GM10266 (cell line): ENCODE results near the gene NTM.

ENCODE experiments used
- DNase-seq: peaks from one replicate; pipeline ENCODE4 v3.0.0; 2012; ENCODE audit errors: extremely low spot score
- TF ChIP-seq, protein P1 (sequence below): IDR thresholded peaks from 2 replicates; pipeline ENCODE4 v1.5.1; 2012; ENCODE audit warnings: mild to moderate bottlenecking, low read depth; ENCODE audit not compliant: control insufficient read depth, insufficient read depth; ENCODE audit errors: missing control alignments

The NTM gene

DNA sequence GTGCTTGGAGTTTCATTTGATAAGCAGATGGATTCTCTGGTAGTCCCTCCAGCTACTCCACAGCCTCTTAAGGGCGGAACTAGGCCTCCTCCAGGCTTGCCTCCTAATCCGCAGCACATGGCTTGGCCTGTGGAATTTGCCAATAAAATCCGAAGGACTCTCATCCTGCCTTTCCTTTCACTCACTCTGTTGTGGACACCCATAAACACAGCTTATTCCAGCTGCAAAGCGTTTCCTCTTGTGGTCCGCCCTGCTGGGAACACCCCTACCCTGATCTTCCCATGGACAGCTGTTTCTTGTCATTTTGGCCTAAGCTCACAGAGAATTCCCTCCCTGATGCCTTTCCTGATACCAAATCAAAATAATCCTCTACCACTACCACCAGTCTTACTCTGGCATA is 546.2 kb downstream of the NTM start:
- DNase-seq = no peak
- TF ChIP-seq, protein P1, sequence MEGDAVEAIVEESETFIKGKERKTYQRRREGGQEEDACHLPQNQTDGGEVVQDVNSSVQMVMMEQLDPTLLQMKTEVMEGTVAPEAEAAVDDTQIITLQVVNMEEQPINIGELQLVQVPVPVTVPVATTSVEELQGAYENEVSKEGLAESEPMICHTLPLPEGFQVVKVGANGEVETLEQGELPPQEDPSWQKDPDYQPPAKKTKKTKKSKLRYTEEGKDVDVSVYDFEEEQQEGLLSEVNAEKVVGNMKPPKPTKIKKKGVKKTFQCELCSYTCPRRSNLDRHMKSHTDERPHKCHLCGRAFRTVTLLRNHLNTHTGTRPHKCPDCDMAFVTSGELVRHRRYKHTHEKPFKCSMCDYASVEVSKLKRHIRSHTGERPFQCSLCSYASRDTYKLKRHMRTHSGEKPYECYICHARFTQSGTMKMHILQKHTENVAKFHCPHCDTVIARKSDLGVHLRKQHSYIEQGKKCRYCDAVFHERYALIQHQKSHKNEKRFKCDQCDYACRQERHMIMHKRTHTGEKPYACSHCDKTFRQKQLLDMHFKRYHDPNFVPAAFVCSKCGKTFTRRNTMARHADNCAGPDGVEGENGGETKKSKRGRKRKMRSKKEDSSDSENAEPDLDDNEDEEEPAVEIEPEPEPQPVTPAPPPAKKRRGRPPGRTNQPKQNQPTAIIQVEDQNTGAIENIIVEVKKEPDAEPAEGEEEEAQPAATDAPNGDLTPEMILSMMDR = no peak

DNA sequence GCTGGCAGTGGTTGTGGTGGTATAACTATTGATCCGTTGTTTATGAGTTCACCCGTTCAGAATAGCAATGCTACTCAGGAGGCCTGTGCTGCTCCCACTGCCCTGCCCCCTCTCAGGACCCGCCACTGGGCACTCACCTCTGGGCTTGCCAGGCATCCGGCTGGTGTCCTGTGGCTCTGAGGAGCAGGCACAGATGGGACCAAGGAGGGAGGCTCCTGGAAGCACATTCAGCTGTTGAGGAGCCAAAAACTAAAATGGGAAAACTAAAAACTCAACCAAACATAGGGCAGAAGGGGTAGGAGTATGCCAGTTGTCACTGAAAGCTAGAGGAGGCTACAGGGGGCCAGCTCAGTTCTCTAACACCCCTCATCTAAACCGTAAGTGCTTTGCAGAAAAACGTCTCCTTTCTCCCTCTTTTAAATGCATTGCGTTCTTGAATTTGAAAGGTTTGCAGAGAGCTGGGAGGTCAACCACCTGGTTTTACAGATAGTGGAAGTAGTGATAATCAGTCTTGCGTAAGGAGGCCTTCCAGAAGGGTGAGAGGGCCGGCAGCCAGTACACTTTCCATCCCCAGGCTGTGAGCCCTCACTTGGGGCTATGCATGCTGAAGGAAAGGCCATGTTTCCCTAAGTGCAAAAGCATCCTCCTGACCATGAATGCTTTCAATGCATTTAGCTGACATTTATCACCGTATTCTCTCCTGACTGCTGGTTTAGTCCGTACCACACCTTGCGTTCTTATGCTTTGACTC is 547.4 kb downstream of the NTM start:
- TF ChIP-seq, protein P1 = no peak

DNA sequence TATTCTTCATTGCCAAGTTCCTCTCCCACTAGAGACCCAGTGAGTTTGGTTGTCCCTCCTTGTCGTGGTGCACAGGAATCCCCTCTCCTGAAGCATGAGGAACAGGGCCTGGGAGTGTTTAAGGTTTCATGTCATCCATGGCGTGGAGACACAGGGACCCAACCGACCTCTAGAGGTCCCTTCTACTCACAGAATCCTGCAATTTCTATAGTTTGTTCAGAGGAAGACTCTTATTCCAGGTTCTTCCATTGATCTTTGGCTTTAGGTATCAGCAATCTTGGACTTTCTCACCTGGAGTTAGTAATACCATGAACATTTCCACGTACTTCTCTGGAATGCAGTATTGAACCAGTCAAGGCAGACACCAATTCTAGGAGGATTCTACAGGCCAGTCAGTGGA is 548.2 kb downstream of the NTM start:
- TF ChIP-seq, protein P1 = no peak
- DNase-seq = no peak

More for the DNA sequence above, 547.4 kb downstream of the NTM start:
- no peak for DNase-seq

DNA sequence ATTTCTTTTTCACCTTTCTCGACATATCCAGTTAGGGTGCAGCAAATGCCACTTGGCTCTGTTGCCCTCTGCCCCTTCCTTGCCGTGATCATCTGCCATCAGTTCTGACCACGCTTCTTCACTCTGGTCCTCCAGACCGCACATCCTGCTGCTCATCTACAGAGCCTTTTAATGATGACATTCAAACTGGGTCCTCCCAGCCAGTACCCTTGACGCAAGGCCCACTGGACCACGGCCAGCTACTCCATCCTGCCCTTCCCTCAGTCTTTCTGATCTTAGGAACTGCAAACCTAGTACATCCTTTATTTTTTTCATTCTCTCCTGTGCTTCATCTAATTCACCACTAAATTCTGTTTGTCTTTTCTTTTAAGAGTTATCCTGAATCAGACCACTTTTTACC is 551.8 kb downstream of the NTM start:
- DNase-seq = no peak
- TF ChIP-seq, protein P1 = no peak

DNA sequence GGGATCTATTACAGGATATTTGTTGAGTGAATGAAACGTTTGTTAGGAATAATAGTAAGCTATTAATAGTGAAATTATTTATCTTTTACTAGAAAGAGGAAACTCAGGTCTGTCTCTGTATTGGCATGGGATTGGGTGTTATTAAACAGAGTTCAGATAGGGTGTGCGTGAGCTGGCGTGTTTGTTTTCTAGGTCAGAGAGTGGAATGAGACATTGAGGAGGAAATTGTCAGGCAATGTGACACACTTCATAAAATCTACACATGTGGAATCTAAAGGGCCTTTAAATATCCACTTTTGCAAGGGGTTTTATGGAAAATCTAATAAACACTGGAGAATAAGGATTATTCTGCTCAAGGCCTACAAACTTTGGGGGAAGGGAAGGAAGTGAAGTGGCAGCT is 552.9 kb downstream of the NTM start:
- DNase-seq = no peak
- TF ChIP-seq, protein P1 = no peak

DNA sequence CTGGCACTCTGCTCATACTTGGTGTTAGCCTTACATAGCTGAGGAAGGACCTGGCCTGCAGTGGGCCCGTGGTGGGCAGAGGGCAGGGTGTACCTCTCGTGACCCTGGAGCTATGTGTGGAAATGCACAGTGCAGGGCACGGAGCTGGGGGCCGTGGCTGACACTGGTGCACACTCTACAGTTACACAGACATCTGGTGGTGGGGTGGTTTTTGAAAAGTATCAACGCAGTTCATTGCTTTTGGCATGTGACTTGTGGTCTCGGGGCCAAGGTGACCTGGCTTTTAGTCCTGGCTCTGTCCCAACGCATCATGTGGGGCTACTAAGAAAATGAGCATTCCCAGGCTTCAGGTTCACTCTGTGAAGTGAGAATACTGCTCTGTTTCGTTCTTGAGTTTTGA is 553.6 kb downstream of the NTM start:
- no peak for DNase-seq
- TF ChIP-seq, protein P1 = no peak

DNA sequence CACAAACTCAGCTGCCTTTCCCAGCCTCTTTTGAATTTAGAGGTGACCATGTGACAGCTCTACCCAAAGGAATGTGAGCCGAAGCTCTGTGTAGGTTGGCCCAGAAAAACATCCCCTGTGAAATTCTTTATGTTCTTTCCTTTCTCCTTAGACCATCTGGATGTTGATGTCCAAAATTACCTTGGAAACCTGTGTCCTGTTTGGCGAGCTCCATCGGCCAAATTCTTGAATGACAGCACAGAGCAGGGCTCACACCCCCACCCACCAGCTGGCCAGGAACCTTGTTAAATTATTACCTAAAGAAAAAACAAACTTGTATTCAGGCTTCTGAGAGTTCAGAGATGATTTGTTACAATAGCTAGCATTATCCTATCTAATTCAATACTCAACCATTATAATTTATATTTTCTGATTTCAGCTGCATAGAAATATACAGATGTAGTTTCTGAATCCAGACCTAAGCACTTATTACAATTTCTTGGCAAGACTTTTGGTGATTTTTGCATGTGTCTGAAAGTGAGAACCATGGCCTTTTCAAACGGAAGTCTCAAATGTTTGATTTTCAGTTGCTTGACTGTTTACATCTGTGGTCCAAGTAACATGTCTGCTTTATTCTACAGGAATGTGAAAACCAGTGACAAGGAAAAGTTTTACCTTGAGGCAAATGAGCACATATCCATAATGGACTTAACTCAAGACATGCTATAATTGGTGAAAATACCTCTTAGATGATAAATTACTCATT is 554.2 kb downstream of the NTM start:
- no peak for DNase-seq
- TF ChIP-seq, protein P1 = no peak
